DOHH2 (cell line): ENCODE data around the gene GABRR2.
A peak's percentile ranks its signal among the peaks of the same experiment; 100 is the strongest.

Source experiments
- H3F3A ChIP-seq: fragments of 200-600 bp; sonication (generic), shearing (Covaris generic); 2 replicates; pipeline ENCODE4 v1.6.0; 2016; ENCODE audit warnings: antibody characterized with exemption, mild to moderate bottlenecking; ENCODE audit not compliant: control insufficient read depth, insufficient read depth
- H3K27ac ChIP-seq: fragments of 200-600 bp; sonication (generic); 2 replicates; pipeline ENCODE4 v1.5.1; 2014; ENCODE audit warnings: low read depth, mild to moderate bottlenecking, low read length, moderate library complexity
- H3K27me3 ChIP-seq: fragments of 200-600 bp; sonication (generic); 2 replicates; pipeline ENCODE4 v1.6.1; 2014; ENCODE audit warnings: mild to moderate bottlenecking, low read length, mixed read lengths; ENCODE audit not compliant: control insufficient read depth
- H3K36me3 ChIP-seq: fragments of 200-600 bp; sonication (generic); 2 replicates; pipeline ENCODE4 v1.6.1; 2014; ENCODE audit warnings: mild to moderate bottlenecking, low read length, moderate library complexity, mixed read lengths; ENCODE audit not compliant: control insufficient read depth
- H3K4me1 ChIP-seq: fragments of 200-600 bp; sonication (generic); 2 replicates; pipeline ENCODE4 v1.6.1; 2014; ENCODE audit warnings: mild to moderate bottlenecking, low read length, mixed read lengths; ENCODE audit not compliant: control insufficient read depth
- H3K4me2 ChIP-seq: fragments of 200-600 bp; sonication (generic); 2 replicates; pipeline ENCODE4 v1.6.0; 2014; ENCODE audit warnings: mild to moderate bottlenecking, low read length, moderate library complexity
- H3K4me3 ChIP-seq: fragments of 200-600 bp; sonication (generic); 2 replicates; pipeline ENCODE4 v1.5.1; 2014; ENCODE audit warnings: mild to moderate bottlenecking, low read length, mixed read lengths
- H3K79me2 ChIP-seq: fragments of 200-600 bp; sonication (generic); 2 replicates; pipeline ENCODE4 v1.6.1; 2014; ENCODE audit warnings: mild to moderate bottlenecking, low read length, mixed read lengths; ENCODE audit not compliant: control insufficient read depth
- H3K9me2 ChIP-seq: fragments of 200-600 bp; sonication (generic); replicated peaks from 2 replicates; pipeline ENCODE4 v1.6.1; 2014; ENCODE audit warnings: mild to moderate bottlenecking, low read length, mixed read lengths; ENCODE audit not compliant: control insufficient read depth
- H3K9me3 ChIP-seq: fragments of 200-600 bp; sonication (generic); 2 replicates; pipeline ENCODE4 v1.6.1; 2014; ENCODE audit warnings: antibody characterized with exemption, low read length, mixed read lengths; ENCODE audit not compliant: control insufficient read depth, insufficient read depth
- H4K20me1 ChIP-seq: fragments of 200-600 bp; sonication (generic); 2 replicates; pipeline ENCODE4 v1.6.0; 2014; ENCODE audit warnings: low read depth, mild to moderate bottlenecking, antibody characterized with exemption, low read length, moderate library complexity; ENCODE audit not compliant: control insufficient read depth, insufficient read depth
- CTCF ChIP-seq: fragments of 200-600 bp; sonication (generic); IDR thresholded peaks from one replicate; pipeline ENCODE4 v1.5.1; 2014; ENCODE audit warnings: antibody characterized with exemption, mild to moderate bottlenecking, low read depth, low read length; ENCODE audit not compliant: poor library complexity, severe bottlenecking
- EZH2phosphoT487 ChIP-seq: fragments of 200-600 bp; sonication (generic); IDR thresholded peaks from 2 replicates; pipeline ENCODE4 v1.6.1; 2017; ENCODE audit warnings: borderline replicate concordance, mild to moderate bottlenecking, antibody characterized with exemption, low read length, moderate library complexity, mixed read lengths

GABRR2 gene

GRCh38 chr6:89328976-89329375, 13.9 kb upstream of the GABRR2 start:
- no peaks in the 10 kb centered on the region for H3K9me2 ChIP-seq
- TF ChIP-seq EZH2phosphoT487 (no peak), CTCF (no peak)
- H3K4me2 ChIP-seq, result no peak overlapping the region
- H3K4me3 ChIP-seq, result no peak overlapping the region
- peaks cover 56% of the 10 kb centered on the region for H3F3A ChIP-seq
- H3K79me2 ChIP-seq, result peaks cover 8% of the 10 kb centered on the region; the same call in 1 of the 2 replicates
- no peak overlapping the region for H3K27ac ChIP-seq
- no peaks in the 10 kb centered on the region for H3K27me3 ChIP-seq
- no peaks in the 10 kb centered on the region for H4K20me1 ChIP-seq
- H3K9me3 ChIP-seq, result no peaks in the 10 kb centered on the region
- peaks cover 10% of the 10 kb centered on the region for H3K4me1 ChIP-seq
- peaks cover 95% of the 10 kb centered on the region for H3K36me3 ChIP-seq

GRCh38 chr6:89324304-89324703, 9.2 kb upstream of the GABRR2 start:
- no peaks in the 10 kb centered on the region for H3K9me2 ChIP-seq
- no peaks in the 10 kb centered on the region for H3K27me3 ChIP-seq
- H3K4me1 ChIP-seq, result peaks cover 47% of the 10 kb centered on the region
- 0 out of 2 replicates have a peak overlapping the region, but pooled peaks have one; percentile 18 for H3K4me2 ChIP-seq
- no peak overlapping the region for H3K27ac ChIP-seq
- no peaks in the 10 kb centered on the region for H3K79me2 ChIP-seq
- H3K9me3 ChIP-seq, result no peaks in the 10 kb centered on the region
- H3F3A ChIP-seq, result peaks cover 38% of the 10 kb centered on the region
- no peak overlapping the region for H3K4me3 ChIP-seq
- TF ChIP-seq CTCF (no peak), EZH2phosphoT487 (no peak)
- H3K36me3 ChIP-seq, result peaks cover 50% of the 10 kb centered on the region
- H4K20me1 ChIP-seq, result no peaks in the 10 kb centered on the region

GRCh38 chr6:89323511-89323971, 8.4 kb upstream of the GABRR2 start:
- Histone ChIP-seq H3K9me3 (no peaks in the 10 kb centered on the region), H3K27ac (no peak overlapping the region), H3K27me3 (no peaks in the 10 kb centered on the region), H3K9me2 (no peaks in the 10 kb centered on the region), H3F3A (peaks cover 37% of the 10 kb centered on the region), H3K4me1 (peaks cover 53% of the 10 kb centered on the region), H4K20me1 (no peaks in the 10 kb centered on the region), H3K4me2 (0 out of 2 replicates have a peak overlapping the region, but pooled peaks have one; percentile 18), H3K4me3 (no peak overlapping the region), H3K36me3 (peaks cover 43% of the 10 kb centered on the region), H3K79me2 (no peaks in the 10 kb centered on the region)
- TF ChIP-seq CTCF (no peak), EZH2phosphoT487 (no peak)
